H1 (cell line): ENCODE data around the gene ZSCAN4. TPM values are rescaled to one million over a fixed set of nuclear protein-coding genes. Genes with fewer than 3 reads are reported as not detected.

Source experiments
- CTCF ChIA-PET: fragments of 300-600 bp; sonication (Branson Sonifier 250); formaldehyde crosslinking; loops from one replicate; lab custom pipeline; 2021; ENCODE audit not compliant: partially characterized antibody; lab: Charles Lee
- POLR2A ChIA-PET: fragments of 300-600 bp; sonication (Branson Sonifier 250); formaldehyde crosslinking; loops from one replicate; lab custom pipeline; 2021; ENCODE audit warnings: inconsistent platforms; ENCODE audit not compliant: partially characterized antibody; lab: Charles Lee
- DNase-seq, 2 experiments: peaks; one replicate each; pipeline versions ENCODE4 v3.0.0 to v3.0.0-alpha.2; 2010 to 2022; ENCODE audit warnings: low spot score in 2 of 2, low read depth in 1 of 2, mixed read lengths in 1 of 2
- FAIRE-seq: peaks from 2 replicates; lab custom pipeline; 2011; peaks lifted over from hg19 to GRCh38; lab: Jason Lieb, UNC
- H2AFZ ChIP-seq: 2 replicates; pipeline ENCODE4 v1.8.1; 2012; ENCODE audit warnings: low read length, inconsistent platforms
- H2AK5ac ChIP-seq: 2 replicates; pipeline ENCODE4 v1.6.1; 2013; ENCODE audit warnings: low read depth, low read length
- H2BK120ac ChIP-seq: replicated peaks from 2 replicates; pipeline ENCODE3; 2013; ENCODE audit warnings: low read depth, low read length, inconsistent platforms
- H2BK12ac ChIP-seq: 2 replicates; pipeline ENCODE4 v1.6.1; 2013; ENCODE audit warnings: low read depth, low read length
- H2BK15ac ChIP-seq: 2 replicates; pipeline ENCODE4 v1.6.1; 2013; ENCODE audit warnings: low read length
- H2BK20ac ChIP-seq: 2 replicates; pipeline ENCODE4 v1.6.1; 2013; ENCODE audit warnings: low read length
- H2BK5ac ChIP-seq: 2 replicates; pipeline ENCODE4 v1.6.1; 2013; ENCODE audit warnings: low read depth, low read length
- H3K14ac ChIP-seq: 2 replicates; pipeline ENCODE4 v1.6.1; 2013; ENCODE audit warnings: inconsistent platforms; ENCODE audit not compliant: insufficient read length
- H3K18ac ChIP-seq: 2 replicates; pipeline ENCODE4 v1.6.1; 2013; ENCODE audit warnings: low read length; ENCODE audit errors: extremely low read depth
- H3K23ac ChIP-seq: 2 replicates; pipeline ENCODE4 v1.6.1; 2013; ENCODE audit warnings: inconsistent platforms; ENCODE audit not compliant: insufficient read length
- H3K23me2 ChIP-seq: 2 replicates; pipeline ENCODE4 v1.6.1; 2013; ENCODE audit warnings: low read depth, low read length
- H3K27ac ChIP-seq: 2 replicates; pipeline ENCODE4 v1.6.1; 2011; ENCODE audit warnings: low read depth, low read length, inconsistent platforms
- H3K27me3 ChIP-seq, 4 experiments: replicated peaks in 1 of 4; 1 replicate in 1 of 4; 2 replicates in 3 of 4; pipeline versions ENCODE4 v1.6.1 to v1.8.1; 2011 to 2013; ENCODE audit warnings: low read length in 3 of 4, mild to moderate bottlenecking in 3 of 4, inconsistent platforms in 2 of 4, mixed read lengths in 2 of 4, moderate library complexity in 1 of 4; ENCODE audit not compliant: control insufficient read depth in 3 of 4, insufficient read depth in 3 of 4; ENCODE audit errors: extremely low read depth in 1 of 4
- H3K36me3 ChIP-seq, 4 experiments: 2 replicates each; pipeline versions ENCODE4 v1.6.1 to v1.8.1; 2011 to 2013; ENCODE audit warnings: mild to moderate bottlenecking in 4 of 4, low read length in 3 of 4, moderate library complexity in 2 of 4, control low read depth in 1 of 4, inconsistent platforms in 1 of 4; ENCODE audit not compliant: insufficient read depth in 4 of 4, control insufficient read depth in 2 of 4
- H3K4ac ChIP-seq: replicated peaks from 2 replicates; pipeline ENCODE3; 2013; ENCODE audit warnings: low read length, low read depth, mixed read lengths, inconsistent platforms; ENCODE audit not compliant: insufficient read length
- H3K4me1 ChIP-seq, 4 experiments: replicated peaks in 1 of 4; 1 replicate in 1 of 4; 2 replicates in 3 of 4; pipeline versions ENCODE4 v1.6.1 to v1.8.1; 2011 to 2013; ENCODE audit warnings: low read length in 3 of 4, inconsistent platforms in 2 of 4, mixed read lengths in 1 of 4; ENCODE audit not compliant: insufficient read depth in 4 of 4, control insufficient read depth in 3 of 4
- H3K4me2 ChIP-seq, 2 experiments: 2 replicates each; pipeline versions ENCODE4 v1.6.1 to v1.8.1; 2011 to 2013; ENCODE audit warnings: low read depth in 2 of 2, low read length in 2 of 2, control low read depth in 1 of 2, inconsistent platforms in 1 of 2, mild to moderate bottlenecking in 1 of 2; ENCODE audit not compliant: insufficient read depth in 1 of 2
- H3K4me3 ChIP-seq, 4 experiments: fragments of 200-600, 300-600 bp in 1 of 4; sonication (generic), shearing (Covaris generic), sonication (Bioruptor Twin) in 1 of 4; 2 replicates each; pipeline versions ENCODE4 v1.5.1 to v1.8.1; 2011 to 2016; ENCODE audit warnings: low read length in 4 of 4, low read depth in 3 of 4, control low read depth in 2 of 4, inconsistent platforms in 2 of 4, mild to moderate bottlenecking in 2 of 4, mixed read lengths in 1 of 4, moderate library complexity in 1 of 4; ENCODE audit not compliant: insufficient read depth in 2 of 4; ENCODE audit errors: extremely low read depth in 1 of 4
- H3K56ac ChIP-seq: replicated peaks from 2 replicates; pipeline ENCODE3; 2013; ENCODE audit warnings: low read depth, mild to moderate bottlenecking, mixed read lengths, low read length, inconsistent platforms; ENCODE audit not compliant: insufficient read length
- H3K79me1 ChIP-seq: 2 replicates; pipeline ENCODE4 v1.6.1; 2013; ENCODE audit warnings: low read depth, low read length, control low read depth
- H3K79me2 ChIP-seq, 2 experiments: 2 replicates each; pipeline versions ENCODE4 v1.6.1 to v1.8.1; 2012 to 2013; ENCODE audit warnings: low read length in 2 of 2, mild to moderate bottlenecking in 2 of 2, inconsistent platforms in 1 of 2; ENCODE audit not compliant: insufficient read depth in 2 of 2, control insufficient read depth in 1 of 2
- H3K9ac ChIP-seq, 4 experiments: replicated peaks in 1 of 4; 1 replicate in 1 of 4; 2 replicates in 3 of 4; pipeline versions ENCODE4 v1.6.1 to v1.8.1; 2011 to 2013; ENCODE audit warnings: low read depth in 3 of 4, low read length in 3 of 4, control low read depth in 2 of 4, mild to moderate bottlenecking in 2 of 4, moderate library complexity in 2 of 4, inconsistent platforms in 1 of 4; ENCODE audit errors: extremely low read depth in 1 of 4
- H3K9me3 ChIP-seq, 2 experiments: 2 replicates each; pipeline versions ENCODE4 v1.6.1 to v1.8.1; 2012 to 2013; ENCODE audit warnings: mild to moderate bottlenecking in 2 of 2, moderate library complexity in 2 of 2, control low read depth in 1 of 2, inconsistent platforms in 1 of 2, low read depth in 1 of 2, low read length in 1 of 2, mixed read lengths in 1 of 2; ENCODE audit not compliant: insufficient read depth in 2 of 2
- H4K20me1 ChIP-seq, 2 experiments: replicated peaks in 1 of 2; 2 replicates each; pipeline versions ENCODE3 to v1.8.1; 2011 to 2013; ENCODE audit warnings: inconsistent platforms in 2 of 2, low read length in 2 of 2, mild to moderate bottlenecking in 1 of 2; ENCODE audit not compliant: insufficient read depth in 2 of 2, control insufficient read depth in 1 of 2
- H4K5ac ChIP-seq: 2 replicates; pipeline ENCODE4 v1.6.1; 2013; ENCODE audit warnings: low read length, low read depth, mixed read lengths, inconsistent platforms; ENCODE audit not compliant: insufficient read length
- H4K8ac ChIP-seq: 2 replicates; pipeline ENCODE4 v1.8.0; 2013; ENCODE audit warnings: mild to moderate bottlenecking, moderate library complexity, low read length, inconsistent platforms; ENCODE audit not compliant: insufficient read depth; ENCODE audit errors: extremely low read depth
- H4K91ac ChIP-seq: replicated peaks from 2 replicates; pipeline ENCODE3; 2013; ENCODE audit warnings: low read length, mixed read lengths, inconsistent platforms; ENCODE audit not compliant: insufficient read length
- ATF2 ChIP-seq: IDR thresholded peaks from 2 replicates; pipeline ENCODE4 v1.6.1; 2012; ENCODE audit warnings: low read length, inconsistent platforms
- E2F6 ChIP-seq: IDR thresholded peaks from 2 replicates; pipeline ENCODE4 v1.6.1; 2012; ENCODE audit warnings: inconsistent platforms
- EGR1 ChIP-seq: IDR thresholded peaks from 2 replicates; pipeline ENCODE4 v1.6.1; 2011; ENCODE audit warnings: low read depth, low read length, borderline replicate concordance
- GTF2F1 ChIP-seq: IDR thresholded peaks from 2 replicates; pipeline ENCODE4 v1.6.1; 2012; ENCODE audit warnings: low read depth, low read length, improper control_type of control experiment, borderline replicate concordance
- KDM4A ChIP-seq: IDR thresholded peaks from one replicate; pipeline ENCODE4 v1.7.1; 2012; ENCODE audit warnings: low read depth, mild to moderate bottlenecking, moderate library complexity, low read length, inconsistent platforms; ENCODE audit not compliant: severe bottlenecking
- RAD21 ChIP-seq, 2 experiments: IDR thresholded peaks in 1 of 2; conservative IDR thresholded peaks in 1 of 2; 2 replicates each; pipeline ENCODE4 v1.6.1; 2011; ENCODE audit warnings: low read depth in 2 of 2, low read length in 2 of 2, improper control_type of control experiment in 1 of 2, inconsistent platforms in 1 of 2, mild to moderate bottlenecking in 1 of 2, moderate library complexity in 1 of 2
- SP4 ChIP-seq: IDR thresholded peaks from 2 replicates; pipeline ENCODE4 v1.6.1; 2012; ENCODE audit warnings: low read length, inconsistent platforms
- USF2 ChIP-seq: IDR thresholded peaks from 2 replicates; pipeline ENCODE4 v1.6.1; 2011; ENCODE audit warnings: low read length, improper control_type of control experiment
- YY1 ChIP-seq: IDR thresholded peaks from 2 replicates; pipeline ENCODE4 v1.6.1; 2011; ENCODE audit warnings: low read depth, mild to moderate bottlenecking, low read length
- ZNF274 ChIP-seq: IDR thresholded peaks from 2 replicates; pipeline ENCODE4 v1.7.0; 2012; ENCODE audit warnings: low read length, borderline replicate concordance; ENCODE audit errors: extremely low read depth
- WGBS, 2 experiments: shearing (Covaris generic) in 1 of 2; methylation state at CpG; one replicate each; pipeline versions ENCODE4 v1.1.6 to v1.1.7; 2013 to 2015; ENCODE audit warnings: low lambda C conversion rate in 2 of 2, mixed read lengths in 2 of 2, inconsistent platforms in 1 of 2, low coverage in 1 of 2, missing lambda C conversion rate in 1 of 2; ENCODE audit not compliant: insufficient replicate concordance in 2 of 2, insufficient coverage in 1 of 2, insufficient read length in 1 of 2; ENCODE audit errors: extremely low coverage in 1 of 2, missing lambda C conversion rate in 1 of 2; 5-methylcytosine and 5-hydroxymethylcytosine counted together
- polyA plus RNA-seq, 7 experiments: library from polyadenylated mRNA; depleted of rRNA in 3 of 7; stranded (reverse) in 5 of 7; unstranded in 2 of 7; fragments of >200 nt in 5 of 7; fragments of 200-250 nt in 2 of 7; gene quantifications; 1 replicate in 5 of 7; 2 replicates in 1 of 7; 4 replicates in 1 of 7; pipeline versions ENCODE4 v1.2.1 to v1.2.3, GENCODE V29; 2011 to 2013; ENCODE audit warnings: missing spikeins in 2 of 7, mixed read lengths in 2 of 7
- total RNA-seq: library from RNA; stranded (reverse); fragmentation: NEBNext Ultra II Directional; extraction: Animal tissue kit (Norgen Biotek cat#: 25700); gene quantifications from 2 replicates; pipeline ENCODE4 v1.2.1, GENCODE V29; 2021

ZSCAN4 gene
- total and polyA plus RNA-seq, 2 of the 8 experiments (the other 6 are each of a cell fraction or from before 2014, with no cell fraction given): not detected

GRCh38 chr19:57706346-57706745 lies 37.6 kb downstream of the ZSCAN4 start:
- peaks cover 9 to 13% of the 10 kb centered on the region in 2 experiments; a peak in 3 of 4 replicates for H3K9me3 ChIP-seq
- CTCF ChIA-PET: no interaction called here
- H3K4me2 ChIP-seq: no peak overlapping the region; a peak in 1 of 4 replicates
- no peak overlapping the region for H3K18ac ChIP-seq
- no peak for FAIRE-seq
- H3K4me3 ChIP-seq: no peak overlapping the region; a peak in 1 of 8 replicates
- no peak overlapping the region for H2AK5ac ChIP-seq
- no peak overlapping the region for H3K23ac ChIP-seq
- no peak overlapping the region for H3K27ac ChIP-seq
- H4K5ac ChIP-seq: no peak overlapping the region
- peaks cover 0 to 9% (median 4%) of the 10 kb centered on the region in 4 experiments; a peak in 5 of 7 replicates for H3K4me1 ChIP-seq
- WGBS, 2 experiments: 81% methylated on average over 1 of the region's 1 CpG; no CpG with 5 or more reads in 1 of the 2 experiments
- no peak for DNase-seq
- peaks cover 0 to 17% of the 10 kb centered on the region in 2 experiments for H4K20me1 ChIP-seq
- no peak overlapping the region for H3K14ac ChIP-seq
- H2AFZ ChIP-seq: no peak overlapping the region
- no peak overlapping the region for H2BK15ac ChIP-seq
- H3K36me3 ChIP-seq: peaks cover 14 to 34% (median 28%) of the 10 kb centered on the region in 4 experiments
- no peak overlapping the region for H4K91ac ChIP-seq
- H2BK5ac ChIP-seq: no peak overlapping the region
- peaks cover 31% of the 10 kb centered on the region for H3K79me1 ChIP-seq
- H3K23me2 ChIP-seq: peaks cover 13% of the 10 kb centered on the region
- peaks cover 12 to 49% of the 10 kb centered on the region in 2 experiments for H3K79me2 ChIP-seq
- no peaks in the 10 kb centered on the region for H3K27me3 ChIP-seq
- no peak overlapping the region for H3K56ac ChIP-seq
- no peak overlapping the region for H2BK12ac ChIP-seq
- H2BK20ac ChIP-seq: no peak overlapping the region
- H2BK120ac ChIP-seq: no peak overlapping the region
- H3K9ac ChIP-seq: no peak overlapping the region
- POLR2A ChIA-PET: interaction anchor here (1.1 to 6.0 kb wide), 6 partner anchors 11 to 54 kb away, joined by 4 to 51 read pairs (median 9); partner anchors contain the start of genes ZNF551 and ZNF671
- no peak overlapping the region for H4K8ac ChIP-seq
- H3K4ac ChIP-seq: no peak overlapping the region
- no peak for TF ChIP-seq E2F6
- no peak for TF ChIP-seq KDM4A
- no peak for TF ChIP-seq YY1
- TF ChIP-seq ATF2: no peak
- no peak for TF ChIP-seq EGR1
- TF ChIP-seq USF2: no peak
- TF ChIP-seq GTF2F1: no peak
- no peak for TF ChIP-seq ZNF274
- TF ChIP-seq SP4: no peak
- no peak for TF ChIP-seq RAD21 (IDR thresholded peaks at IDR 0.05 in 1 of 2, conservative IDR thresholded peaks at IDR 0.05 in 1 of 2; ENCODE audit: low read depth in 2 of 2, low read length in 2 of 2)
